T-helper 1 cell treated with Interleukin-12 subunit alpha and Interleukin-12 subunit beta and Interleukin-4 antibody, amounts not matched to agents 30 ng/mL and 1 ng/mL, for 36 hours (primary cell): Measurements from ENCODE around the gene AFP. TPM values are rescaled to one million over a fixed set of nuclear protein-coding genes. Genes with fewer than 3 reads are reported as not detected.

Source experiments
- intact Hi-C: fragments of 100-400 bp; cut with micrococcal nuclease; formaldehyde crosslinking; loops from one replicate; pipeline ENCODE4 v1.15.1; 2024
- total RNA-seq: library from RNA; stranded (reverse); gene quantifications from 2 replicates; pipeline ENCODE4 v1.2.3, GENCODE V29; 2022

AFP gene
- total RNA-seq, 1 donor from 2014 or later, result not detected

DNA sequence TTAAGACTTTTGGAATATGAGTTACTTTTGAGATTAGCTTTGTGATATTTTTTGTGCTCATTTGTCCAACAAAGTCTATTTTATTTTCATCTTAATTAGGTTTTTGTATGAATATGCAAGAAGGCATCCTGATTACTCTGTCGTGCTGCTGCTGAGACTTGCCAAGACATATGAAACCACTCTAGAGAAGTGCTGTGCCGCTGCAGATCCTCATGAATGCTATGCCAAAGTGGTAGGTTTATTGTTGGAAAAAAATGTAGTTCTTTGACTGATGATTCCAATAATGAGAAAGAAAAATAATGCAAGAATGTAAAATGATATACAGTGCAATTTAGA lies 21.1 kb upstream of the AFP start:
- intact Hi-C loops, result no loop called here

DNA sequence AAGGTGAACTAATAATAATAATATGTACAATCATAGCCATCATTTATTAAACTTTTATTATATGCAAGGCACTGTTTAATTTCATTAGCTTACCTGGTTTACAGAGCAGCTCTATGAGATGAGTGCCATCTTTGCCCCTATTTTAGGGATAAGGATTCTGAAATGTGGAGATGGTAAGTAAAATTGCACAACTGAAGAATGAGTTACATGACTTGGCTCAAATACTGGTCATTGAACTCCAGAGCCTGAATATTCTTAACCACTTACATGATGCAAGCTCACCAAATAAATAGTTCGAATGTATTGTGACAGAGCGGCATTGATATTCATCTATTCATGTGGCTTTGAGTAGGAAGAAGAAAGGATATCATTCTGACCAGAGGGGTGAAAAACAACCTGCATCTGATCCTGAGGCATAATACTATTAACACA lies 20.2 kb upstream of the AFP start:
- intact Hi-C loops, result no loop called here

GRCh38 chr4:73416423-73417087 lies 19.5 kb upstream of the AFP start:
- intact Hi-C loops, result no loop called here

GRCh38 chr4:73417342-73417741 lies 18.7 kb upstream of the AFP start:
- intact Hi-C loops, result no loop called here

GRCh38 chr4:73417973-73418372 lies 18.0 kb upstream of the AFP start:
- intact Hi-C loops, result no loop called here

DNA sequence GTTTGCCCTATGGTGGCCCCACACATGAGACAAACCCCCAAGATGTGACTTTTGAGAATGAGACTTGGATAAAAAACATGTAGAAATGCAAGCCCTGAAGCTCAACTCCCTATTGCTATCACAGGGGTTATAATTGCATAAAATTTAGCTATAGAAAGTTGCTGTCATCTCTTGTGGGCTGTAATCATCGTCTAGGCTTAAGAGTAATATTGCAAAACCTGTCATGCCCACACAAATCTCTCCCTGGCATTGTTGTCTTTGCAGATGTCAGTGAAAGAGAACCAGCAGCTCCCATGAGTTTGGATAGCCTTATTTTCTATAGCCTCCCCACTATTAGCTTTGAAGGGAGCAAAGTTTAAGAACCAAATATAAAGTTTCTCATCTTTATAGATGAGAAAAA lies 17.3 kb upstream of the AFP start:
- intact Hi-C loops, result no loop called here

- intact Hi-C loops, result no loop called here
These were observed 16.6 kb upstream of the AFP start for GRCh38 chr4:73419106-73420038.

GRCh38 chr4:73420615-73421014 lies 15.4 kb upstream of the AFP start:
- intact Hi-C loops, result no loop called here

DNA sequence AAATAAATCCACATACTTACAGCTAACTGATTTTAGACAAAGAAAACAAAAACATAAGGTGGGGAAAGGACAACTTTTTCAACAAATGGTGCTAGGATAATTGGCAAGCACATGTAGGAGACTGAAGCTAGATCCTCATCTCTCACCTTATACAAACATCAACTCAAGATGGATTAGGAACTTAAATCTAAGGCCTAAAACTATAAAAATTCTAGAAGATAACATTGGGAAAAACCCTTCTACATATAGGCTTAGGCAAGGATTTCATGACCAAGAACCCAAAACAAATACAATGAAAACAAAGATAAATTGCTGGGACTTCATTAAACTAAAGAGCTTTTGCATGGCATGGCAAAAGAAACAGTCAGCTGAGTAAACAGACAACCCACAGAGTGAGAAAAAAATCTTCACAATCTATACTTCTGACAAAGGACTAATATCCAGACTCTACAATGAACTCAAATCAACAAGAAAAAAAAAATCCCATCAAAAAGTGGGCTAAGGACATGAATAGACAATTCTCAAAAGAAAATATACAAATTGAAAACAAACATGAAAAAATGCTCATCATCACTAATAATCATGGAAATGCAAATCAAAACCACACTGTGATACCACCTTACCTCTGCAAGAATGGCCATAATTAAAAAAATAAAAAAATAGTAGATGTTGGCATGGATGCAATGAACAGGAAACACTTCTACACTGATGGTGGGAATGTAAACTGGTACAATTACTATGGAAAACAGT lies 14.1 kb upstream of the AFP start:
- intact Hi-C loops, result no loop called here

DNA sequence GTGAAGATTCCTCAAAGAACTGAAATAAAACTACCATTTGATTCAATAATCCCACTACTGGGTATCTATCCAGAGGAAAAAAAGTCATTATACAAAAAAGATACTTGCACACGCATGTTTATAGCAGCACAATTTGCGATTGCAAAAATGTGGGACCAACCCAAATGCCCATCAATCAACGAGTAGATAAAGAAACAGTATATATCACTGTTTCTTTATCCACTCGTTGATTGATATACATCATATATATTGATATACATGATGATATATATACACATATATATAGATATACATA lies 13.6 kb upstream of the AFP start:
- intact Hi-C loops, result no loop called here

DNA sequence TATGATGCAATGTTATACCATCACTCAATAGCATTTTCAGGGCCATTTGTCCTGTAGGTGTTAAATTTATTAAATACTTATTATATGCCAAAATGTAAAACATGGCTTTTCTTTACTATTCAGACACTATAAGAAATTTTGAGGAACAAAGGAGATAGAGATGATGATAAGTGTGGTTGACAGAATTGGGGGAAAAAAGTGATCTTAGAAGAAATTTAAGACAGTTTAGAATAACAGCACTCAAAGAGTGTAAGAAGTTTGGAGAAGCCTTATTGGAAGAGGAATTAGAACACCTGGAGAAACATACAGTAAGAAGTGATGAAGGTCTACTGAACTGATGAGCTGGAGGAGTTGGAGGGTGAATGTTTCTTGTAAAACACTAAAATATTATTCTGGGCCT lies 12.8 kb upstream of the AFP start:
- intact Hi-C loops, result no loop called here

GRCh38 chr4:73426666-73427065 lies 9.4 kb upstream of the AFP start:
- intact Hi-C loops, result no loop called here

DNA sequence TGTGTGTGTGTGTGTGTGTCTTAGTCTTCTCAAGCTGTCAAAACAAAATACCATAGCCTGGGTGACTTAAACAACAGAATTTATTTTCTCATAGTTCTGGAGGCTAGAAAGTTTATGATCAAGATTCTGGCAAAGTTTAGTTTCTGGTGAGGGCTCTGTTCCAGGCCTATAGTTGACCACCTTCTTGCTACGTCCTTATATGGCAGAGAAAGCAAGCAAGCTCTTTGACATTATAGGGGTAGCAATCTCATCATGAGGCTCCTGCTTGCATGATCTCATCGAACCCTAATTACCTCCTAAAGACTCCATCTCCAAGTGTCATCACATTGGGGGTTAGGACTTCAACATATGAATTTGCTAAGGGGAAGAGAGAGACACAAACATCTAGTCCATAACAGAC lies 6.9 kb upstream of the AFP start:
- intact Hi-C loops, result no loop called here

DNA sequence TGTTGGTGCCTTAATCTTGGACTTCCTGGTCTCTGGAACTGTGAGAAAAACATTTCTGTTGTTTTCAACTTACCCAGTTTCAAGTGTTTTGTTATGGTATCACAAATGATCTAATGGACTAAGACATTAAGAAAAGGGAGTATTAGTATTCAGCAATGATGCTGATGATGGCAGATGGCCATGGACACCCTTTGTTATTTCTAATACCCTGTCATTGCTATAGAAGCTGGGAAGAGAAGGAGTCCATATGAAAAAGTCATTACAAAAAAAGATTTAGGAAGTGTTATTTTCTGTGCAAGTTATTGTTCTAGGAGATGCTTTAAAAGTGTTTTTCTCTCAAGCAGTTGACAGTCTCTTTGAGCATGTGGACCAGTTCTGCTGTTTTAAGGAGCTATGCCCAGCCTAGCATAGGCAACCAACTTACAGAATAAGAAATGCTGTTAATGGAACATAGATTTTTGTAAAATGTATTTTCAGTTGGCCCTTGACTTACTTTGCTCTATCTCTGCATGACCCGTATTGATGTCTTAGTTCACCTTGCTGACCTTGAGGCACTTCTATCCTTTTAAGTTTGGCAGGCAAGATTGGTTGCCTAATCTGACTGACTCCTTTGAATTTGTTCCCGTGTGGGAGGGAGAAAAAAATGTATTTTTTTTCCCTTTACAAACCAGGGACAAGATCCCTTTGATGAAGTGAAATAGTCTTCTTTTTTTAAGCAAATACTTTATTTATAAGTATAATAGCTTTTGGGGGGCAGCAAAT lies 6.0 kb upstream of the AFP start:
- intact Hi-C loops, result no loop called here

DNA sequence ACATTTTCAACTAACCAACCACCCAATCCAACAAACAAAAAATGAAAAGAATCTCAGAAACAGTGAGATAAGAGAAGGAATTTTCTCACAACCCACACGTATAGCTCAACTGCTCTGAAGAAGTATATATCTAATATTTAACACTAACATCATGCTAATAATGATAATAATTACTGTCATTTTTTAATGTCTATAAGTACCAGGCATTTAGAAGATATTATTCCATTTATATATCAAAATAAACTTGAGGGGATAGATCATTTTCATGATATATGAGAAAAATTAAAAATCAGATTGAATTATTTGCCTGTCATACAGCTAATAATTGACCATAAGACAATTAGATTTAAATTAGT lies 4.2 kb upstream of the AFP start:
- intact Hi-C loops, result no loop called here

- intact Hi-C loops, result no loop called here
These were observed 3.6 kb upstream of the AFP start for GRCh38 chr4:73432169-73433000.

GRCh38 chr4:73433140-73433539 lies 2.9 kb upstream of the AFP start:
- intact Hi-C loops, result no loop called here

DNA sequence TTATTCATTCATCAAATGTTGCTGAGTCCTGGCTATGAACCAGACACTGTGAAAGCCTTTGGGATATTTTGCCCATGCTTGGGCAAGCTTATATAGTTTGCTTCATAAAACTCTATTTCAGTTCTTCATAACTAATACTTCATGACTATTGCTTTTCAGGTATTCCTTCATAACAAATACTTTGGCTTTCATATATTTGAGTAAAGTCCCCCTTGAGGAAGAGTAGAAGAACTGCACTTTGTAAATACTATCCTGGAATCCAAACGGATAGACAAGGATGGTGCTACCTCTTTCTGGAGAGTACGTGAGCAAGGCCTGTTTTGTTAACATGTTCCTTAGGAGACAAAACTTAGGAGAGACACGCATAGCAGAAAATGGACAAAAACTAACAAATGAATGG lies 1.7 kb upstream of the AFP start:
- intact Hi-C loops, result no loop called here

- intact Hi-C loops, result no loop called here
These were observed 895 bp downstream of the AFP start for GRCh38 chr4:73436674-73437557.

DNA sequence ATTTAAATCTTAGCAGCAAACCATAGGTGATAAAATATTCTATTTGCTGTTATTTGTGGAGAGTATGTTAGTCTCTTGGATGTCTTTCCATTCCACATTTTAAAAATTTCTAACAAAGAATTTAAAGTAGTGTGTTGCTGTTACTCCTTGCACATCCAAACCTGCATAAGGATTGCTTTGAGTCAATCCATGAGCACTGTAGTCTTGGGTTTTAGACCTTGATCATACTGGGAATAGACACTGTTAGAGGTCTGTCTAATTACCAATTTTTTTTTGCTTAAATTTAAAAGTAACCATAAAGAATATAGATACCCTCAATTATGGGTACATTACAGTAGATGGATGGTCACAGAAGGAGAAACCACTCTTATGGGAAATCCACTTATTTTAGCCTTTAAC lies 1.5 kb downstream of the AFP start:
- intact Hi-C loops, result no loop called here
